Kidney (tissue), 14 donors: ENCODE results near the gene ATP8B1. TPM values are rescaled to one million over a fixed set of nuclear protein-coding genes. Genes with fewer than 3 reads are reported as not detected.

ENCODE experiments used
- DNase-seq, 5 donors: peaks; one replicate each; pipeline ENCODE4 v3.0.0-alpha.2; 2013 to 2020
- FAIRE-seq: peaks from 2 replicates; lab custom pipeline; 2012; peaks lifted over from hg19 to GRCh38; lab: Jason Lieb, UNC
- H3K27ac ChIP-seq, 2 donors: one replicate each; pipeline ENCODE4 v1.7.0; 2013; ENCODE audit warnings: low read depth in 2 of 2, low read length in 2 of 2, inconsistent platforms in 1 of 2
- H3K27me3 ChIP-seq: one replicate; pipeline ENCODE4 v1.7.1; 2013; ENCODE audit warnings: low read length, inconsistent platforms; ENCODE audit not compliant: control insufficient read depth, insufficient read depth
- H3K36me3 ChIP-seq, 3 donors: one replicate each; pipeline versions ENCODE4 v1.7.0 to v1.7.1; 2013; ENCODE audit warnings: low read length in 3 of 3, control low read depth in 1 of 3, inconsistent platforms in 1 of 3; ENCODE audit not compliant: insufficient read depth in 3 of 3, control insufficient read depth in 2 of 3
- H3K4me1 ChIP-seq, 3 donors: one replicate each; pipeline versions ENCODE4 v1.7.0 to v1.7.1; 2013; ENCODE audit warnings: low read length in 3 of 3, inconsistent platforms in 1 of 3, low read depth in 1 of 3; ENCODE audit not compliant: control insufficient read depth in 2 of 3, insufficient read depth in 2 of 3
- H3K4me3 ChIP-seq, 3 donors: one replicate each; pipeline versions ENCODE4 v1.7.0 to v1.8.1; 2013; ENCODE audit warnings: low read length in 3 of 3, control low read depth in 1 of 3, inconsistent platforms in 1 of 3
- H3K9ac ChIP-seq, 3 donors: one replicate each; pipeline versions ENCODE4 v1.7.0 to v1.7.1; 2013; ENCODE audit warnings: low read length in 3 of 3, control low read depth in 1 of 3, inconsistent platforms in 1 of 3
- H3K9me3 ChIP-seq, 3 donors: one replicate each; pipeline versions ENCODE4 v1.7.0 to v1.7.1; 2013; ENCODE audit warnings: low read length in 3 of 3, control low read depth in 1 of 3, inconsistent platforms in 1 of 3; ENCODE audit not compliant: control insufficient read depth in 2 of 3, insufficient read depth in 1 of 3
- intact Hi-C: fragments of 100-400 bp; cut with DNase I; formaldehyde crosslinking; loops from one replicate; pipeline ENCODE4 v1.11.1; 2022
- polyA plus RNA-seq: library from polyadenylated mRNA; stranded (reverse); fragments of 350-450 nt; fragmentation: Illumina TruSeq; extraction: RNeasy Lipid Tissue Mini Kit (QIAGEN cat#74804); gene quantifications from one replicate; pipeline ENCODE4 v1.2.3, GENCODE V29; 2014; ENCODE audit warnings: low read depth, low replicate concordance; ENCODE audit not compliant: insufficient read depth
- total RNA-seq: library from RNA; stranded (reverse); fragmentation: NEBNext Ultra II Directional; extraction: Animal tissue kit (Norgen Biotek cat#: 25700); gene quantifications from one replicate; pipeline ENCODE4 v1.2.1, GENCODE V29; 2021
- TF ChIP-seq, protein P1 (sequence below): IDR thresholded peaks from 3 replicates; pipeline ENCODE4 v1.5.1; 2012; ENCODE audit warnings: mild to moderate bottlenecking, moderate library complexity, borderline replicate concordance; ENCODE audit not compliant: insufficient read depth; ENCODE audit errors: extremely low read depth
- donor health status: control.
- donor health status: control.
- donor health status: control.
- donor health status: control.
- donor health status: control.
- donor health status: DM: yes; HTN: yes; CAD: no.
- donor health status: Normal renal cell carcinoma (clear cell type).

Gene ATP8B1
- total and polyA plus RNA-seq, 2 donors from 2014 or later, result 5.2 to 40.8 TPM

DNA sequence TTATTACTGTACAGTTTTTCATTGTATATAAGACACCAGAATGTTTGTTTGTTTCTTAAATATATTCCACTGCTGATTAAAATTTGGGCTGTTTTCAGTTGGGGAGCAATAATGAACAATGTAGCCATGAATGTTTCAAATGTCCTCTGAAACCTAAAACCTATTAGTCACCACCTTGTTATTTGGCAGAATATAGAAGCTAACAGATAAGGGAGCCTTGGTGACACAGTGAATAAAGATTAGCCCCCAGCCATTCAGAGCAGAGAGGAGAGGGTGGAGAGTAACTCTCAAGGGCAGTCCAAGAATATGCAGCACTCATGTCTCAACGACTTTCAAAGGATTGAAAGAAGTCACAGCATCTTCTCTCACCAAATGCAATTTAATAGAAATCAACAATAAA lies 43.1 kb upstream of the ATP8B1 start:
- no peak for FAIRE-seq
- Histone ChIP-seq H3K27ac (no peak overlapping the region), H3K9me3 (no peaks in the 10 kb centered on the region), H3K4me1 (no peaks in the 10 kb centered on the region), H3K27me3 (no peaks in the 10 kb centered on the region), H3K4me3 (no peak overlapping the region), H3K9ac (no peak overlapping the region), H3K36me3 (no peaks in the 10 kb centered on the region)
- DNase-seq, result peak in 1 of 5 donors; percentile 33
- TF ChIP-seq, protein P1, sequence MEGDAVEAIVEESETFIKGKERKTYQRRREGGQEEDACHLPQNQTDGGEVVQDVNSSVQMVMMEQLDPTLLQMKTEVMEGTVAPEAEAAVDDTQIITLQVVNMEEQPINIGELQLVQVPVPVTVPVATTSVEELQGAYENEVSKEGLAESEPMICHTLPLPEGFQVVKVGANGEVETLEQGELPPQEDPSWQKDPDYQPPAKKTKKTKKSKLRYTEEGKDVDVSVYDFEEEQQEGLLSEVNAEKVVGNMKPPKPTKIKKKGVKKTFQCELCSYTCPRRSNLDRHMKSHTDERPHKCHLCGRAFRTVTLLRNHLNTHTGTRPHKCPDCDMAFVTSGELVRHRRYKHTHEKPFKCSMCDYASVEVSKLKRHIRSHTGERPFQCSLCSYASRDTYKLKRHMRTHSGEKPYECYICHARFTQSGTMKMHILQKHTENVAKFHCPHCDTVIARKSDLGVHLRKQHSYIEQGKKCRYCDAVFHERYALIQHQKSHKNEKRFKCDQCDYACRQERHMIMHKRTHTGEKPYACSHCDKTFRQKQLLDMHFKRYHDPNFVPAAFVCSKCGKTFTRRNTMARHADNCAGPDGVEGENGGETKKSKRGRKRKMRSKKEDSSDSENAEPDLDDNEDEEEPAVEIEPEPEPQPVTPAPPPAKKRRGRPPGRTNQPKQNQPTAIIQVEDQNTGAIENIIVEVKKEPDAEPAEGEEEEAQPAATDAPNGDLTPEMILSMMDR, result no peak
- intact Hi-C loops, result no loop called here

DNA sequence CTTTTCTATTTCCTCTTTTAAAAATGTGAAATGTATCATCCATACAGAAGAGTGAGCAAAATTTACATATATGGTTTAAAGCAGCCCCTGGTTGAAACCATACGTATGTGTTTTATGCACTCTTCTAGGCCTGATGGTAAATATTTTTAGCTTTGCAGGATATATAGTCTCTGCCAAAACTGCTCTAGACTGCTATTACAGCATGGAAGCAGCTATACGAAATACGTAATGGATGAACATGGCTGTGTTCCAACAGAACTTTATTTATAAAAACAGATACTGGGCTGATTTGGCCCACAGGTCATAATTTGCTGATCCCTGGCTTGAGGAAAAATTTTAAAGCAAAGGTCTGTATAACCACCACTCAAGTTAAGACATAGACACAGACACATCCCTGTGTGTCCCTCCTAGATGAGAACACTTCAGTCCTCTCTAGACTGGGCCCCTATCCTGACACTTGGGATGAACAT lies 42.5 kb upstream of the ATP8B1 start:
- no peak overlapping the region for H3K4me3 ChIP-seq
- no peaks in the 10 kb centered on the region for H3K4me1 ChIP-seq
- FAIRE-seq (no peak), DNase-seq (peak in 1 of 5 donors; percentile 11)
- H3K9ac ChIP-seq, result no peak overlapping the region
- H3K9me3 ChIP-seq, result no peaks in the 10 kb centered on the region
- H3K27ac ChIP-seq, result no peak overlapping the region
- H3K36me3 ChIP-seq, result no peaks in the 10 kb centered on the region
- TF ChIP-seq, protein P1, result no peak
- no peaks in the 10 kb centered on the region for H3K27me3 ChIP-seq
- intact Hi-C loops, result no loop called here

DNA sequence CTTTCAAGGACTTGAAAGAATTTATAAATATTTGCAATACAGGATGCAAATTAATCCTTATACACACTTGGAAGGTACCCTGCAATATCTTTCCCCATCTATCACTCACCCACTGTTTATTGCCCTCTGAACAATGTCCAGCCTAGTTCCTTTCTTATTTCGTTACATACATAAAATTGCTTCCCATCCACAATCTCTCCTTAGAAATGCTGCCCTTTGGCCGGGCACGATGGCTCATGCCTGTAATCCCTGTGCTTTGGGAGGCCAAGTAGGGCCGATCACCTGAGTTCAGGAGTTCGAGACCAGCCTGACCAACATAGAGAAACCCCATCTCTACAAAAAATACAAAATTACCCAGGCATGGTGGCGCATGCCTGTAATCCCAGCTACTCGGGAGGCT lies 41.2 kb upstream of the ATP8B1 start:
- TF ChIP-seq, protein P1, result no peak
- DNase-seq, result no peak
- Histone ChIP-seq H3K27me3 (no peaks in the 10 kb centered on the region), H3K9me3 (no peaks in the 10 kb centered on the region), H3K27ac (no peak overlapping the region), H3K4me3 (no peak overlapping the region), H3K9ac (no peak overlapping the region), H3K36me3 (no peaks in the 10 kb centered on the region), H3K4me1 (no peaks in the 10 kb centered on the region)
- intact Hi-C loops, result no loop called here
- FAIRE-seq, result no peak

DNA sequence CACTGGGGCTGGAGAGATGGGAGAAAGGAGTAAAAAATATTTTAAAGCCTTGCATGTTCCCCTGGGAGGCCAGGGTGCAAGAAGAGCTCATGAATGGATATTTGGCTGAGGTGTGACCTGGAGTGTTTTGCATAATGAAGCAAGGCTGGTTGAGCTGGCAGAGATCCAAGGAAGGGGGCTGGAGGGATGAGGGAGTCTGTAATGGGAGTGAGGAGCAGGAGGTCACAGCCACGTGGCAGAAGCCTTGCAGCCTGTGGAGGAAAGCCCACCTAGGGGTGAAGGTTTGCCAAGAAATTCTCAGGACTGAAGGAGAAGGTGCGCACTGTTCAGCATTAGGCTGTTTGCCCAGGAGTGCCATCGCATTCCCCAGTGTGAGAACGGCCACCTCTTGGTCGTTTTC lies 40.3 kb upstream of the ATP8B1 start:
- peak in 4 of 5 donors; percentile 27 to 50 (median 39) for DNase-seq

More for the DNA sequence above, 40.3 kb upstream of the ATP8B1 start:
- H3K4me3 ChIP-seq, result no peak overlapping the region
- no peaks in the 10 kb centered on the region for H3K27me3 ChIP-seq
- intact Hi-C loops, result no loop called here
- FAIRE-seq, result no peak
- TF ChIP-seq, protein P1, result no peak
- no peak overlapping the region for H3K9ac ChIP-seq
- H3K9me3 ChIP-seq, result no peaks in the 10 kb centered on the region
- H3K36me3 ChIP-seq, result no peaks in the 10 kb centered on the region
- H3K4me1 ChIP-seq, result no peaks in the 10 kb centered on the region
- no peak overlapping the region for H3K27ac ChIP-seq
